Transverse colon (tissue), 4 donors: ENCODE data around the gene EDN2.

ENCODE experiments used
- POLR2A ChIP-seq: fragments of 450-650 bp; IDR thresholded peaks from one replicate; pipeline ENCODE4 v1.6.1; 2016; ENCODE audit warnings: antibody characterized with exemption, mild to moderate bottlenecking, moderate library complexity
- POLR2AphosphoS5 ChIP-seq, 3 donors: sonication (generic); formaldehyde crosslinking; IDR thresholded peaks; one replicate each; pipeline ENCODE4 v1.6.1; 2016; ENCODE audit warnings: antibody characterized with exemption in 3 of 3
- TF ChIP-seq, protein P1 (sequence below), 5 experiments: fragments of 200-600 bp in 3 of 5; fragments of 450-650 bp in 2 of 5; sonication (generic) in 3 of 5; IDR thresholded peaks; 1 replicate in 2 of 5; 2 replicates in 3 of 5; pipeline ENCODE4 v1.5.1; 2016 to 2017; ENCODE audit warnings: antibody characterized with exemption in 5 of 5, inconsistent platforms in 3 of 5, mild to moderate bottlenecking in 2 of 5, moderate library complexity in 1 of 5

DNA sequence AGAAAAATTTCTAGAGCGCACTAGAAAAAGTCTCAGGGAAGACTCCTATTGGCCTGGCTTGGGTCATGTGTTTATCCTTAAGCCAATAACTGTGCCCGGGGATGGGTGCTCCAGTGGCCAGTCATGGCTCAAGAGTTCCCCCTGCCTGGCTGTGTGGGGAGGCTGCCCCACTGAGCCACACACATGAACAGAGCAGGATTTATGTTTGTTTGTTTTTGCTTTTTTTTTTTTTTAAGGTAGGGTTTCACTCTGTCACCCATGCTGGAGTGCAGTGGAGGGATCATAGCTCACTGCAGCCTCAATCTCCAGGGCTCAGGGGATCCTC, 21.8 kb downstream of the EDN2 start:
- TF ChIP-seq, protein P1, sequence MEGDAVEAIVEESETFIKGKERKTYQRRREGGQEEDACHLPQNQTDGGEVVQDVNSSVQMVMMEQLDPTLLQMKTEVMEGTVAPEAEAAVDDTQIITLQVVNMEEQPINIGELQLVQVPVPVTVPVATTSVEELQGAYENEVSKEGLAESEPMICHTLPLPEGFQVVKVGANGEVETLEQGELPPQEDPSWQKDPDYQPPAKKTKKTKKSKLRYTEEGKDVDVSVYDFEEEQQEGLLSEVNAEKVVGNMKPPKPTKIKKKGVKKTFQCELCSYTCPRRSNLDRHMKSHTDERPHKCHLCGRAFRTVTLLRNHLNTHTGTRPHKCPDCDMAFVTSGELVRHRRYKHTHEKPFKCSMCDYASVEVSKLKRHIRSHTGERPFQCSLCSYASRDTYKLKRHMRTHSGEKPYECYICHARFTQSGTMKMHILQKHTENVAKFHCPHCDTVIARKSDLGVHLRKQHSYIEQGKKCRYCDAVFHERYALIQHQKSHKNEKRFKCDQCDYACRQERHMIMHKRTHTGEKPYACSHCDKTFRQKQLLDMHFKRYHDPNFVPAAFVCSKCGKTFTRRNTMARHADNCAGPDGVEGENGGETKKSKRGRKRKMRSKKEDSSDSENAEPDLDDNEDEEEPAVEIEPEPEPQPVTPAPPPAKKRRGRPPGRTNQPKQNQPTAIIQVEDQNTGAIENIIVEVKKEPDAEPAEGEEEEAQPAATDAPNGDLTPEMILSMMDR (IDR thresholded peaks at IDR 0.05) = no peak
- TF ChIP-seq POLR2AphosphoS5 (IDR thresholded peaks at IDR 0.05) (no peak), POLR2A (no peak)
